DND-41 (cell line): ENCODE measurements around the gene PAPOLG.

Source experiments
- ATAC-seq: fragments of 200-7000 bp; cut with Tn5 transposase; 3 replicates; pipeline ENCODE4 v1.9.1; 2021; ENCODE audit warnings: low read depth; ENCODE audit not compliant: insufficient read depth
- DNase-seq: peaks from one replicate; pipeline ENCODE4 v3.0.0-alpha.2; 2020
- H2AFZ ChIP-seq: 2 replicates; pipeline ENCODE4 v1.6.0; 2012; ENCODE audit warnings: low read depth, low read length
- H3K27ac ChIP-seq: 2 replicates; pipeline ENCODE4 v1.5.1; 2012; ENCODE audit warnings: low read length, inconsistent platforms
- H3K27me3 ChIP-seq: fragments of 200-600 bp; sonication (generic); 2 replicates; pipeline ENCODE4 v1.6.0; 2012; ENCODE audit warnings: low read length, mild to moderate bottlenecking, inconsistent platforms; ENCODE audit not compliant: insufficient read depth, poor library complexity
- H3K36me3 ChIP-seq: 2 replicates; pipeline ENCODE4 v1.5.1; 2012; ENCODE audit warnings: low read length, inconsistent platforms; ENCODE audit not compliant: insufficient read depth
- H3K4me1 ChIP-seq: 2 replicates; pipeline ENCODE4 v1.5.1; 2012; ENCODE audit warnings: mild to moderate bottlenecking, low read length; ENCODE audit not compliant: insufficient read depth
- H3K4me2 ChIP-seq: 2 replicates; pipeline ENCODE4 v1.6.0; 2012; ENCODE audit warnings: mild to moderate bottlenecking, moderate library complexity, low read length, inconsistent platforms; ENCODE audit not compliant: insufficient read depth
- H3K4me3 ChIP-seq, 2 experiments: fragments of 200-600 bp in 1 of 2; shearing (Covaris generic) in 1 of 2; 2 replicates each; pipeline ENCODE4 v1.5.1; 2012 to 2016; ENCODE audit warnings: inconsistent platforms in 2 of 2, low read length in 2 of 2, mild to moderate bottlenecking in 2 of 2, low read depth in 1 of 2, moderate library complexity in 1 of 2
- H3K79me2 ChIP-seq: 2 replicates; pipeline ENCODE4 v1.6.0; 2012; ENCODE audit warnings: low read length, inconsistent platforms; ENCODE audit not compliant: insufficient read depth
- H3K9ac ChIP-seq: 2 replicates; pipeline ENCODE4 v1.6.0; 2012; ENCODE audit warnings: low read depth, mild to moderate bottlenecking, inconsistent platforms, low read length, moderate library complexity
- H3K9me3 ChIP-seq: 2 replicates; pipeline ENCODE4 v1.5.1; 2012; ENCODE audit warnings: low read length, moderate library complexity, mild to moderate bottlenecking, inconsistent platforms; ENCODE audit not compliant: insufficient read depth, severe bottlenecking
- H4K20me1 ChIP-seq: 2 replicates; pipeline ENCODE4 v1.6.0; 2012; ENCODE audit warnings: low read length; ENCODE audit not compliant: insufficient read depth
- CTCF ChIP-seq: IDR thresholded peaks from 2 replicates; pipeline ENCODE4 v1.5.1; 2012; ENCODE audit warnings: borderline replicate concordance, low read length, moderate library complexity, mild to moderate bottlenecking; ENCODE audit not compliant: poor library complexity, severe bottlenecking; ENCODE audit errors: extremely low read depth
- EZH2 ChIP-seq: IDR thresholded peaks from 3 replicates; pipeline ENCODE4 v1.6.1; 2012; ENCODE audit warnings: borderline replicate concordance, low read depth, mild to moderate bottlenecking, moderate library complexity, low read length, inconsistent platforms; ENCODE audit not compliant: severe bottlenecking

Gene PAPOLG

GRCh38 chr2:60834270-60834717 is 78.2 kb downstream of the PAPOLG start:
- H2AFZ ChIP-seq, result no peak overlapping the region
- H4K20me1 ChIP-seq, result no peaks in the 10 kb centered on the region
- no peaks in the 10 kb centered on the region for H3K79me2 ChIP-seq
- H3K4me1 ChIP-seq, result no peaks in the 10 kb centered on the region
- no peak overlapping the region for H3K4me2 ChIP-seq
- no peak overlapping the region for H3K4me3 ChIP-seq
- H3K9ac ChIP-seq, result no peak overlapping the region
- peaks cover 5% of the 10 kb centered on the region for H3K27me3 ChIP-seq
- TF ChIP-seq CTCF, result no peak
- no peak for TF ChIP-seq EZH2
- DNase-seq (no peak), ATAC-seq (no peak)
- no peaks in the 10 kb centered on the region for H3K9me3 ChIP-seq
- no peaks in the 10 kb centered on the region for H3K36me3 ChIP-seq
- H3K27ac ChIP-seq, result no peak overlapping the region

- Histone ChIP-seq H3K27me3 (peaks cover 5% of the 10 kb centered on the region), H4K20me1 (no peaks in the 10 kb centered on the region), H3K9me3 (no peaks in the 10 kb centered on the region), H3K9ac (no peak overlapping the region), H3K4me1 (no peaks in the 10 kb centered on the region), H3K4me2 (no peak overlapping the region), H3K4me3 (no peak overlapping the region), H3K36me3 (no peaks in the 10 kb centered on the region), H3K79me2 (no peaks in the 10 kb centered on the region), H3K27ac (no peak overlapping the region), H2AFZ (no peak overlapping the region)
- DNase-seq, result no peak
- TF ChIP-seq EZH2, result no peak
- TF ChIP-seq CTCF, result no peak
- no peak for ATAC-seq
Measured at GRCh38 chr2:60836491-60836890, 80.4 kb downstream of the PAPOLG start.

- Histone ChIP-seq H3K27ac (no peak overlapping the region), H3K4me2 (no peak overlapping the region)
Measured at GRCh38 chr2:60837123-60837522, 81.1 kb downstream of the PAPOLG start.

More at GRCh38 chr2:60837123-60837522, 81.1 kb downstream of the PAPOLG start:
- no peaks in the 10 kb centered on the region for H3K9me3 ChIP-seq
- no peak overlapping the region for H3K4me3 ChIP-seq
- DNase-seq (no peak), ATAC-seq (no peak)
- no peaks in the 10 kb centered on the region for H3K4me1 ChIP-seq
- no peaks in the 10 kb centered on the region for H4K20me1 ChIP-seq
- no peaks in the 10 kb centered on the region for H3K79me2 ChIP-seq
- H2AFZ ChIP-seq, result no peak overlapping the region
- H3K9ac ChIP-seq, result no peak overlapping the region
- TF ChIP-seq CTCF (no peak), EZH2 (no peak)
- no peaks in the 10 kb centered on the region for H3K36me3 ChIP-seq
- H3K27me3 ChIP-seq, result peaks cover 5% of the 10 kb centered on the region
